T-helper 1 cell (primary cell): Measurements from ENCODE around the gene PTK6.
"Not testable (repeated sequence)": the region's sequence is repeated elsewhere in the genome, so short reads cannot be mapped to it uniquely, and the experiment has no call there.

ENCODE experiments used
- DNase-seq, 5 donors: peaks; one replicate each; pipeline ENCODE4 v3.0.0-alpha.2; 2012 to 2020

The PTK6 gene

GRCh38 chr20:63492518-63492917 is 44.7 kb downstream of the PTK6 start:
- no peak for DNase-seq

GRCh38 chr20:63491635-63492230 is 45.4 kb downstream of the PTK6 start:
- no peak for DNase-seq

GRCh38 chr20:63491078-63491477 is 46.1 kb downstream of the PTK6 start:
- DNase-seq: no peak

GRCh38 chr20:63490416-63490815 is 46.8 kb downstream of the PTK6 start:
- DNase-seq: no peak

GRCh38 chr20:63488315-63489251 is 48.6 kb downstream of the PTK6 start:
- DNase-seq: no peak

GRCh38 chr20:63487781-63488241 is 49.4 kb downstream of the PTK6 start:
- DNase-seq: no peak

- no peak for DNase-seq
These were observed 49.9 kb downstream of the PTK6 start for GRCh38 chr20:63487116-63487764.

- no peak for DNase-seq
These were observed 50.8 kb downstream of the PTK6 start for GRCh38 chr20:63486300-63486855.

GRCh38 chr20:63484651-63485403 is 52.3 kb downstream of the PTK6 start:
- DNase-seq: no peak

GRCh38 chr20:63484236-63484635 is 52.9 kb downstream of the PTK6 start:
- no peak for DNase-seq

GRCh38 chr20:63483834-63484233 is 53.3 kb downstream of the PTK6 start:
- no peak for DNase-seq

GRCh38 chr20:63482021-63482587 is 55.1 kb downstream of the PTK6 start:
- no peak for DNase-seq

- DNase-seq: no peak
These were observed 55.7 kb downstream of the PTK6 start for GRCh38 chr20:63481503-63481902.

- DNase-seq: not testable (repeated sequence)
These were observed 57.3 kb downstream of the PTK6 start for GRCh38 chr20:63479695-63480419.

- DNase-seq: no peak
These were observed 58.6 kb downstream of the PTK6 start for GRCh38 chr20:63478346-63479302.
